Heart left ventricle (tissue), 16 donors: ENCODE results near the gene CALCR. TPM values are rescaled to one million over a fixed set of nuclear protein-coding genes. Genes with fewer than 3 reads are reported as not detected.

ENCODE experiments used
- ATAC-seq, 4 donors: fragments of 200-7000 bp; cut with Tn5 transposase; one replicate each; pipeline ENCODE4 v1.9.1; 2020 to 2022; ENCODE audit warnings: moderate library complexity in 4 of 4, mild to moderate bottlenecking in 3 of 4, moderate number of reproducible peaks in 1 of 4
- DNase-seq, 5 donors: peaks; one replicate each; pipeline ENCODE4 v3.0.0-alpha.2; 2020
- H3K27ac ChIP-seq, 12 donors: fragments of 200-600 bp; sonication (generic) in 4 of 12; one replicate each; pipeline versions ENCODE4 v1.5.0 to v1.8.0; 2016 to 2022; ENCODE audit warnings: mild to moderate bottlenecking in 2 of 12
- H3K27me3 ChIP-seq, 9 donors: fragments of 200-600 bp; sonication (generic) in 2 of 9; one replicate each; pipeline versions ENCODE4 v1.5.1 to v1.8.0; 2016 to 2022; ENCODE audit warnings: mild to moderate bottlenecking in 3 of 9
- H3K36me3 ChIP-seq, 9 donors: fragments of 200-600 bp; sonication (generic) in 2 of 9; one replicate each; pipeline versions ENCODE4 v1.5.0 to v1.8.0; 2018 to 2022; ENCODE audit warnings: mild to moderate bottlenecking in 2 of 9
- H3K4me1 ChIP-seq, 12 donors: fragments of 200-600 bp; sonication (generic) in 4 of 12; one replicate each; pipeline versions ENCODE4 v1.5.0 to v1.8.0; 2016 to 2022; ENCODE audit warnings: mild to moderate bottlenecking in 3 of 12
- H3K4me3 ChIP-seq, 12 donors: fragments of 200-600 bp; sonication (generic) in 4 of 12; one replicate each; pipeline versions ENCODE4 v1.5.0 to v1.8.0; 2017 to 2022; ENCODE audit warnings: mild to moderate bottlenecking in 9 of 12, moderate library complexity in 4 of 12
- H3K9me3 ChIP-seq, 12 donors: fragments of 200-600 bp; sonication (generic) in 4 of 12; one replicate each; pipeline versions ENCODE4 v1.5.0 to v1.8.0; 2016 to 2022; ENCODE audit warnings: mild to moderate bottlenecking in 1 of 12
- POLR2A ChIP-seq, 2 donors: fragments of 450-650 bp; IDR thresholded peaks; one replicate each; pipeline ENCODE4 v1.6.1; 2017; ENCODE audit warnings: antibody characterized with exemption in 2 of 2, mild to moderate bottlenecking in 2 of 2, moderate library complexity in 2 of 2
- WGBS, 4 donors: extraction: QIAGEN DNeasy Blood & Tissue Kit in 2 of 4; methylation state at CpG; one replicate each; pipeline versions ENCODE4 v1.1.5 to v1.1.7; 2013 to 2018; 5-methylcytosine and 5-hydroxymethylcytosine counted together
- intact Hi-C, 10 donors: fragments of 100-400 bp; cut with DNase I; formaldehyde crosslinking; loops; one replicate each; pipeline versions ENCODE4 v1.11.1 to v1.14.2; 2022
- polyA plus RNA-seq, 2 donors: library from polyadenylated mRNA; stranded (reverse); fragments of 200-250 nt; gene quantifications; one replicate each; pipeline ENCODE4 v1.2.3, GENCODE V29; 2013
- total RNA-seq, 9 donors: library from RNA; depleted of rRNA in 2 of 9; stranded (reverse); fragments of >200 nt in 2 of 9; fragmentation: NEBNext Ultra II Directional in 3 of 9; extraction: Animal tissue kit (Norgen Biotek cat#: 25700) in 3 of 9; gene quantifications; one replicate each; pipeline versions ENCODE4 v1.1.0 to v1.2.4, GENCODE V29; 2016 to 2023
- TF ChIP-seq, protein P1 (sequence below), 12 donors: fragments of 200-600 bp; sonication (generic) in 4 of 12; IDR thresholded peaks; one replicate each; pipeline versions ENCODE4 v1.5.0 to v1.8.0; 2018 to 2022; ENCODE audit warnings: antibody characterized with exemption in 12 of 12, mild to moderate bottlenecking in 5 of 12
- donor health status: ischemic (EF 13 %, LVEDD 7.1; RV severe dilation, severe dysfunction).
- donor health status: healthy with polysubstance abuse.
- donor health status: DM: no; HTN: yes; CAD: no.
- donor health status: DM: no; HTN: no; CAD: no.
- donor health status: ischemic (EF 25% LVEDD 6.9; RV normal size, moderate dysfunction).
- donor health status: ischemic (EF 25% LVEDD 5.7; RV mildly dilated, moderate dysfunction).
- donor health status: healthy.
- donor health status: DM: yes; HTN: yes; CAD: no.
- donor health status: ischemic (EF 35%, LVEDD 5.7; RV mildly dilated, moderate dysfunction).
- donor health status: nonischemic (EF 11% LVEDD 7.7; RV severe dilation, severe dysfunction).
- donor health status: DM: yes; HTN: yes; CAD: no.
- donor health status: PGD.
- donor health status: ischemic (EF 29% LVEDD 5.4; RV normal size, mild dysfunction).
- donor health status: nonischemic (EF 23%, LVEDD 6.1; RV moderate dilation, normal function).

The CALCR gene
- total and polyA plus RNA-seq, 11 donors = 0.17 to 0.18 TPM; not detected in 9

DNA sequence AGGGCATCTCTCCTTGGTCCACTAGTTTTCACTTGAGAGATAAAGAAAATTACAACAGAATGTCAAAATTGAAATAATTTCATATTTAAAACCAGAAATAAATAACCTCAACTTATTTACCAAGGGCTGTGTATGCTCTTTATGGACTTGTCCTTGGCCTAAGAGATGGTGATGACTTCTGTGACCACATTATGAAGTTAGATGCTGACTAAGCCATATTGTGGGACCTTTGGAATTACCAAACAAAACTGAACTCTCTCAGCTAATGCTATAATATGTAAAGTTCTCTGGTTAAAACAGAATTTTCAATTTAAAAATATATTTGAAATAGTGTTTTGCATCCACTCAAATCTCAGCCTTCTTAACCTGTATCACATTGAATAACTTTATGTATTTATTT, 38.9 kb downstream of the CALCR start:
- Histone ChIP-seq H3K4me1 (no peaks in the 10 kb centered on the region), H3K9me3 (no peaks in the 10 kb centered on the region), H3K4me3 (no peak overlapping the region), H3K27ac (no peak overlapping the region), H3K36me3 (no peaks in the 10 kb centered on the region), H3K27me3 (no peaks in the 10 kb centered on the region)
- TF ChIP-seq, protein P1, sequence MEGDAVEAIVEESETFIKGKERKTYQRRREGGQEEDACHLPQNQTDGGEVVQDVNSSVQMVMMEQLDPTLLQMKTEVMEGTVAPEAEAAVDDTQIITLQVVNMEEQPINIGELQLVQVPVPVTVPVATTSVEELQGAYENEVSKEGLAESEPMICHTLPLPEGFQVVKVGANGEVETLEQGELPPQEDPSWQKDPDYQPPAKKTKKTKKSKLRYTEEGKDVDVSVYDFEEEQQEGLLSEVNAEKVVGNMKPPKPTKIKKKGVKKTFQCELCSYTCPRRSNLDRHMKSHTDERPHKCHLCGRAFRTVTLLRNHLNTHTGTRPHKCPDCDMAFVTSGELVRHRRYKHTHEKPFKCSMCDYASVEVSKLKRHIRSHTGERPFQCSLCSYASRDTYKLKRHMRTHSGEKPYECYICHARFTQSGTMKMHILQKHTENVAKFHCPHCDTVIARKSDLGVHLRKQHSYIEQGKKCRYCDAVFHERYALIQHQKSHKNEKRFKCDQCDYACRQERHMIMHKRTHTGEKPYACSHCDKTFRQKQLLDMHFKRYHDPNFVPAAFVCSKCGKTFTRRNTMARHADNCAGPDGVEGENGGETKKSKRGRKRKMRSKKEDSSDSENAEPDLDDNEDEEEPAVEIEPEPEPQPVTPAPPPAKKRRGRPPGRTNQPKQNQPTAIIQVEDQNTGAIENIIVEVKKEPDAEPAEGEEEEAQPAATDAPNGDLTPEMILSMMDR (IDR thresholded peaks at IDR 0.05) = no peak
- no peak for TF ChIP-seq POLR2A (IDR thresholded peaks at IDR 0.05)
- DNase-seq (no peak), ATAC-seq (no peak)
- intact Hi-C loops = no loop called here

DNA sequence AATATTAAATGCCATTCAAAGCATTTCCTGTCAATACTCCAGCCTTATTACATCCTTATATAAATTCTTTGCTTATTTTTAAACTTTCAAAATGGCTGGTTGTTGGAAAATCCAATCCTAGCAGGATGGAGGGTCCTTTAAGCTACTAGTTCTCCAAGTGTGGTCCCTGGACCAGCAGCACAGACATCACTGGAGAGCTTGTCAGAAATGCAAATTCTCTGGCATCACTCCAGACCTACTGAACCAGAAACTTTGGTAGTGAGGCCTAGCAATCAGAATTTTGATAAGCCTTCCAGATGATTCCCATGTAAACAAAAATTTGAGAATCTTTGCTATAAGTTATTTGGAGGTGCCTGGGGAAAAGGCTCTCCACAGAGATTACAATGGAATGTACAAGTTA, 43.8 kb downstream of the CALCR start:
- Histone ChIP-seq H3K9me3 (no peaks in the 10 kb centered on the region), H3K36me3 (no peaks in the 10 kb centered on the region), H3K4me1 (no peaks in the 10 kb centered on the region), H3K4me3 (no peak overlapping the region), H3K27me3 (no peaks in the 10 kb centered on the region), H3K27ac (no peak overlapping the region)
- no peak for ATAC-seq
- no peak for TF ChIP-seq POLR2A (IDR thresholded peaks at IDR 0.05)
- TF ChIP-seq, protein P1 (IDR thresholded peaks at IDR 0.05) = no peak
- no peak for DNase-seq
- intact Hi-C loops = loop anchor here in 1 of 10 donors (5.0 kb wide), 1 partner anchor 52 kb away; no protein-coding TSS in a partner anchor

DNA sequence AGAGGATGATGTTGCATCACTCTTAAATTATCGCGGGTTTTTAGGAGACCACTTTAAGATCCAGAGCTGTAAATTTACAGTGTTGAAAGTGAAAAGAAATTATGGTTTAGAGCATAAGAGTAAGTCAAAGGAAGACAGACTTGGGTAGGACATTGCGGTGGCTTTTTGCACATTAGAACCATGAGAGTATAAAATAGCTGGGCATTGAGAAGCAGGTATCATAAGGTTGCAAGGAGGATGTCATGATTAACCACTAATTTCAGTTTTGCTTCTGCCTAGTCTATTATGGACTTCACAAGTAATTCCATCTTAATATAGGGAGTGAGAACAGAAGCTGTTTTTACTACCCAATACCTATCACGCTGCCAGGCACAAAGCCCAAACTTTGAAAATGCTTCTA, 57.7 kb downstream of the CALCR start:
- no peaks in the 10 kb centered on the region for H3K4me1 ChIP-seq
- no peaks in the 10 kb centered on the region for H3K36me3 ChIP-seq
- WGBS, 4 donors = 90 to 94% (median 92%) methylated on average over 4 of the region's 4 CpGs
- H3K9me3 ChIP-seq = no peaks in the 10 kb centered on the region
- no peak overlapping the region for H3K27ac ChIP-seq
- intact Hi-C loops = no loop called here
- DNase-seq = no peak
- ATAC-seq = no peak
- no peaks in the 10 kb centered on the region for H3K27me3 ChIP-seq
- no peak overlapping the region for H3K4me3 ChIP-seq
- TF ChIP-seq, protein P1 (IDR thresholded peaks at IDR 0.05) = no peak
- TF ChIP-seq POLR2A (IDR thresholded peaks at IDR 0.05) = no peak

DNA sequence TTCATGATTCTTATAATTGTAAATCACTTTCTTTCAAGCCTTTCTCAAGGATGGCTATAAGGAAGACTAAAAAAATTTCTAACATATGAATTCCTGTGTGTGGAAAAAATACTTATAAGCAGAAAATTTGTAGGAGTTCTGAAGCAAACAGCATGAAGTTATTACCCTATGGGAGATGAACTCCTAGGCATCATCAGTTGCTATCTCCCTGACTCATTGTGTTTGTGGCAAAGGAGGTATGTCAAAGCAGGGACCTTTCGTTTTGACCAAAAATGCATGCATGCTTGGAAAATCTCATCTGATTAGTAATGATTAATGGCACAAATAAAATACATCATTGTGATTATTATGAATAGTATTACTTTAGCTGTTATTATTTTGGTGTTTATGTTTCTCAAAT, 59.4 kb downstream of the CALCR start:
- Histone ChIP-seq H3K9me3 (no peaks in the 10 kb centered on the region), H3K4me3 (no peak overlapping the region), H3K27ac (no peak overlapping the region), H3K27me3 (no peaks in the 10 kb centered on the region), H3K36me3 (no peaks in the 10 kb centered on the region), H3K4me1 (no peaks in the 10 kb centered on the region)
- TF ChIP-seq, protein P1 (IDR thresholded peaks at IDR 0.05) = no peak
- TF ChIP-seq POLR2A (IDR thresholded peaks at IDR 0.05) = no peak
- DNase-seq = no peak
- WGBS, 4 donors = 39 to 67% (median 63%) methylated on average over 1 of the region's 1 CpG
- intact Hi-C loops = no loop called here
- ATAC-seq = no peak
